Astrocyte (in vitro differentiated cells and primary cell): ENCODE data around the gene BMX.

Experiments
- CTCF ChIP-seq: IDR thresholded peaks from 2 replicates; pipeline ENCODE4 v1.5.1; 2011; ENCODE audit warnings: low read depth, mild to moderate bottlenecking, inconsistent platforms, low read length, moderate library complexity; ENCODE audit not compliant: insufficient read depth
- EZH2 ChIP-seq: IDR thresholded peaks from 2 replicates; pipeline ENCODE4 v1.6.1; 2012; ENCODE audit warnings: mild to moderate bottlenecking, low read length, inconsistent platforms; ENCODE audit not compliant: insufficient read depth

- TF ChIP-seq CTCF (no peak), EZH2 (no peak)
These were observed 899 bp downstream of the BMX start for GRCh38 chrX:15501506-15501905.
